Embryonic facial prominence (tissue), 1 donor: ENCODE results near the gene SPRY1.

ENCODE experiments used
- DNase-seq: peaks from one replicate; pipeline ENCODE4 v3.0.0-alpha.2; 2016; ENCODE audit errors: extremely low spot score

SPRY1 gene

GRCh38 chr4:123444290-123444731 is 47.7 kb downstream of the SPRY1 start:
- no peak for DNase-seq

- no peak for DNase-seq
Observed at GRCh38 chr4:123446865-123447474, 50.4 kb downstream of the SPRY1 start.

GRCh38 chr4:123449362-123449761 is 52.8 kb downstream of the SPRY1 start:
- DNase-seq: no peak

GRCh38 chr4:123449780-123450179 is 53.2 kb downstream of the SPRY1 start:
- no peak for DNase-seq

- DNase-seq: no peak
Observed at GRCh38 chr4:123450393-123450792, 53.8 kb downstream of the SPRY1 start.

- DNase-seq: no peak
Observed at GRCh38 chr4:123452616-123453015, 56.0 kb downstream of the SPRY1 start.

- no peak for DNase-seq
Observed at GRCh38 chr4:123453061-123453680, 56.6 kb downstream of the SPRY1 start.
